22Rv1 (cell line): ENCODE results near the gene TSTD2.

Source experiments
- H3K27ac ChIP-seq: fragments of 450-650 bp; 2 replicates; pipeline ENCODE4 v1.5.1; 2017
- CTCF ChIP-seq: fragments of 450-650 bp; IDR thresholded peaks from 2 replicates; pipeline ENCODE4 v1.5.1; 2017; ENCODE audit warnings: mild to moderate bottlenecking
- ZFX ChIP-seq: fragments of 450-650 bp; IDR thresholded peaks from 2 replicates; pipeline ENCODE4 v1.6.1; 2017; ENCODE audit warnings: antibody characterized with exemption, borderline replicate concordance

TSTD2 gene

GRCh38 chr9:97564291-97565175 is 68.6 kb downstream of the TSTD2 start:
- TF ChIP-seq CTCF (no peak), ZFX (no peak)
- no peak overlapping the region for H3K27ac ChIP-seq

- H3K27ac ChIP-seq: no peak overlapping the region
- TF ChIP-seq CTCF (no peak), ZFX (no peak)
Measured at GRCh38 chr9:97563458-97564135, 69.6 kb downstream of the TSTD2 start.

- TF ChIP-seq CTCF: no peak
- TF ChIP-seq ZFX: no peak
Measured at GRCh38 chr9:97562542-97562941, 70.6 kb downstream of the TSTD2 start.

GRCh38 chr9:97561501-97561900 is 71.7 kb downstream of the TSTD2 start:
- H3K27ac ChIP-seq: no peak overlapping the region
- TF ChIP-seq CTCF (no peak), ZFX (no peak)

More at GRCh38 chr9:97562542-97562941, 70.6 kb downstream of the TSTD2 start:
- no peak overlapping the region for H3K27ac ChIP-seq

- TF ChIP-seq ZFX (no peak), CTCF (no peak)
- no peak overlapping the region for H3K27ac ChIP-seq
Measured at GRCh38 chr9:97560851-97561250, 72.3 kb downstream of the TSTD2 start.

- TF ChIP-seq CTCF (no peak), ZFX (no peak)
Measured at GRCh38 chr9:97560154-97560553, 73.0 kb downstream of the TSTD2 start.

GRCh38 chr9:97559111-97559514 is 74.1 kb downstream of the TSTD2 start:
- TF ChIP-seq CTCF (no peak), ZFX (no peak)
- H3K27ac ChIP-seq: no peak overlapping the region

More at GRCh38 chr9:97560154-97560553, 73.0 kb downstream of the TSTD2 start:
- H3K27ac ChIP-seq: no peak overlapping the region
